Measurements from ENCODE around the gene RGS5. TPM values are rescaled to one million over a fixed set of nuclear protein-coding genes. Genes with fewer than 3 reads are reported as not detected.

Gene RGS5
- total RNA-seq, 1 experiment from 2014 or later: 3.6 TPM

GRCh38 chr1:163211667-163212066 is 9.0 kb upstream of the RGS5 start:
- Histone ChIP-seq H3K4me2 (no peak overlapping the region), H4K20me1 (ENCODE audit: insufficient read depth) (no peaks in the 10 kb centered on the region), H3F3A (ENCODE audit: insufficient read depth, low read depth) (no peaks in the 10 kb centered on the region), H2AFZ (no peak overlapping the region), H3K9me2 (ENCODE audit: insufficient read depth) (no peaks in the 10 kb centered on the region; the same call in 1 of the 2 replicates), H3K27me3 (ENCODE audit: insufficient read depth, low read depth) (no peaks in the 10 kb centered on the region), H3K9me3 (ENCODE audit: insufficient read depth, low read depth) (no peaks in the 10 kb centered on the region), H3K27ac (no peak overlapping the region), H3K4me1 (replicated peaks; ENCODE audit: insufficient read depth) (no peaks in the 10 kb centered on the region), H3K4me3 (no peak overlapping the region), H3K79me2 (ENCODE audit: low read depth) (no peaks in the 10 kb centered on the region), H3K36me3 (ENCODE audit: low read depth) (no peaks in the 10 kb centered on the region)
- POLR2A ChIA-PET (ENCODE audit: unreplicated experiment): no interaction called here
- CTCF ChIA-PET: no interaction called here
- DNase-seq: no peak
- no TSS peak for BruUV-seq (replicated peaks)
- TF ChIP-seq, protein P1, sequence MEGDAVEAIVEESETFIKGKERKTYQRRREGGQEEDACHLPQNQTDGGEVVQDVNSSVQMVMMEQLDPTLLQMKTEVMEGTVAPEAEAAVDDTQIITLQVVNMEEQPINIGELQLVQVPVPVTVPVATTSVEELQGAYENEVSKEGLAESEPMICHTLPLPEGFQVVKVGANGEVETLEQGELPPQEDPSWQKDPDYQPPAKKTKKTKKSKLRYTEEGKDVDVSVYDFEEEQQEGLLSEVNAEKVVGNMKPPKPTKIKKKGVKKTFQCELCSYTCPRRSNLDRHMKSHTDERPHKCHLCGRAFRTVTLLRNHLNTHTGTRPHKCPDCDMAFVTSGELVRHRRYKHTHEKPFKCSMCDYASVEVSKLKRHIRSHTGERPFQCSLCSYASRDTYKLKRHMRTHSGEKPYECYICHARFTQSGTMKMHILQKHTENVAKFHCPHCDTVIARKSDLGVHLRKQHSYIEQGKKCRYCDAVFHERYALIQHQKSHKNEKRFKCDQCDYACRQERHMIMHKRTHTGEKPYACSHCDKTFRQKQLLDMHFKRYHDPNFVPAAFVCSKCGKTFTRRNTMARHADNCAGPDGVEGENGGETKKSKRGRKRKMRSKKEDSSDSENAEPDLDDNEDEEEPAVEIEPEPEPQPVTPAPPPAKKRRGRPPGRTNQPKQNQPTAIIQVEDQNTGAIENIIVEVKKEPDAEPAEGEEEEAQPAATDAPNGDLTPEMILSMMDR (conservative IDR thresholded peaks at IDR 0.05): no peak
- intact Hi-C loops (cut with micrococcal nuclease; ENCODE audit: unreplicated experiment): no loop called here

DNA sequence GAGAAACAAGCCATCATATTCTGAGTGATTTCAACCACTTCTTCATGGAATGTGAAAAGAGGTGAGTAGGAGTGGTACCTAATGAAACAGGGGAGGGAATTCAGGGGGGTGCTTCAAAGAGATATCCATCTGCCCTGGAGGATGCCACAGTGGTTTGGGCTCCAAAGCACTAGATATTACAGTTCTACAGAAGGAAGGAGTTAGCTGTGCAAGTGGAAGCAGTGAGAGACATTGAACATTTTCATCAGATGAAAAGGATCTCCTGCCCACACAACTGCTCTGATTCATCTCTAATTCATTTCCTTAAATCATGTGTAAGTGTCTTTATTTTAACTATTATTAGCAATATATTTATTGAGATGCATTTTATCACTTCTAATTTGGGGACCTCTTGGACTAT is 2.8 kb upstream of the RGS5 start:
- BruUV-seq (replicated peaks): no TSS peak
- no peak overlapping the region for H3K4me3 ChIP-seq
- no peak for DNase-seq
- intact Hi-C loops (cut with micrococcal nuclease; ENCODE audit: unreplicated experiment): no loop called here
- no peak overlapping the region for H3K27ac ChIP-seq
- H3K9me3 ChIP-seq (ENCODE audit: insufficient read depth, low read depth): no peaks in the 10 kb centered on the region
- CTCF ChIA-PET: no interaction called here
- no peak overlapping the region for H2AFZ ChIP-seq
- POLR2A ChIA-PET (ENCODE audit: unreplicated experiment): no interaction called here
- no peak for TF ChIP-seq EZH2 (IDR thresholded peaks at IDR 0.05; ENCODE audit: low read depth)
- TF ChIP-seq, protein P1 (conservative IDR thresholded peaks at IDR 0.05): no peak
- H3K9me2 ChIP-seq (ENCODE audit: insufficient read depth): no peaks in the 10 kb centered on the region; the same call in 1 of the 2 replicates
- H3K27me3 ChIP-seq (ENCODE audit: insufficient read depth, low read depth): no peaks in the 10 kb centered on the region
- no peaks in the 10 kb centered on the region for H3F3A ChIP-seq (ENCODE audit: insufficient read depth, low read depth)
- H3K79me2 ChIP-seq (ENCODE audit: low read depth): no peaks in the 10 kb centered on the region
- H3K4me2 ChIP-seq: no peak overlapping the region
- no peaks in the 10 kb centered on the region for H3K36me3 ChIP-seq (ENCODE audit: low read depth)
- no peaks in the 10 kb centered on the region for H3K4me1 ChIP-seq (replicated peaks; ENCODE audit: insufficient read depth)
- no peaks in the 10 kb centered on the region for H4K20me1 ChIP-seq (ENCODE audit: insufficient read depth)

DNA sequence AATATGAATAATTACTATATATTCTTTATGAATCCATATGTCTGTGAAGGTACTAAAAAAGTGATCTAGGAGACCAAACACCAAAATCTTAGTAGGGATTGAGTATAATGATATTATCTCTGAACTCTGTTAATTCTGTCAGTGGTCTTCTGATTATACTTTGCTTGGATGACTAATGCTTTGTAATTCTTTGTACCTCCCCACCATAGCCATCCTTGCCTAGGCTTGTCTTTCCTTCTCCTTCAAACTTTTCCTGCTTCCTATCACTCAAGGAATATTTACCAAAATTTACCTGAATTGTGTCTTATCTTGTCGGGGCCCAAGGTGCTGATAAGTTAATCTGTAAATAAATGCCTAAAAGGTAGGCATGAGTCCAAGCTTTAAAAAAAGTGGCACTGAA is 845 bp upstream of the RGS5 start:
- DNase-seq: no peak
- H3K4me2 ChIP-seq: no peak overlapping the region
- H3K27ac ChIP-seq: no peak overlapping the region
- no peak for TF ChIP-seq EZH2 (IDR thresholded peaks at IDR 0.05; ENCODE audit: low read depth)
- TF ChIP-seq, protein P1 (conservative IDR thresholded peaks at IDR 0.05): no peak
- H3K27me3 ChIP-seq (ENCODE audit: insufficient read depth, low read depth): no peaks in the 10 kb centered on the region
- no peaks in the 10 kb centered on the region for H3K4me1 ChIP-seq (replicated peaks; ENCODE audit: insufficient read depth)
- BruUV-seq (replicated peaks): no TSS peak
- H3K9me3 ChIP-seq (ENCODE audit: insufficient read depth, low read depth): no peaks in the 10 kb centered on the region
- H3F3A ChIP-seq (ENCODE audit: insufficient read depth, low read depth): no peaks in the 10 kb centered on the region
- ChIA-PET POLR2A (ENCODE audit: unreplicated experiment) (no interaction called here), CTCF (no interaction called here)
- H3K9me2 ChIP-seq (ENCODE audit: insufficient read depth): no peaks in the 10 kb centered on the region; the same call in 1 of the 2 replicates
- intact Hi-C loops (cut with micrococcal nuclease; ENCODE audit: unreplicated experiment): no loop called here
- H3K36me3 ChIP-seq (ENCODE audit: low read depth): no peaks in the 10 kb centered on the region
- H4K20me1 ChIP-seq (ENCODE audit: insufficient read depth): no peaks in the 10 kb centered on the region
- H3K79me2 ChIP-seq (ENCODE audit: low read depth): no peaks in the 10 kb centered on the region
- H3K4me3 ChIP-seq: no peak overlapping the region
- no peak overlapping the region for H2AFZ ChIP-seq

Measured in PC-9 (cell line).